GM10266 (cell line): ENCODE results near the gene ESR1.
"Not testable (repeated sequence)": the region's sequence is repeated elsewhere in the genome, so short reads cannot be mapped to it uniquely, and the experiment has no call there.

Source experiments
- DNase-seq: peaks from one replicate; pipeline ENCODE4 v3.0.0; 2012; ENCODE audit errors: extremely low spot score
- CTCF ChIP-seq: IDR thresholded peaks from 2 replicates; pipeline ENCODE4 v1.5.1; 2012; ENCODE audit warnings: mild to moderate bottlenecking, low read depth; ENCODE audit not compliant: control insufficient read depth, insufficient read depth; ENCODE audit errors: missing control alignments

Gene ESR1

GRCh38 chr6:152071318-152071717 lies 263.8 kb downstream of the ESR1 start:
- TF ChIP-seq CTCF, result no peak
- no peak for DNase-seq

GRCh38 chr6:152071843-152072242 lies 264.4 kb downstream of the ESR1 start:
- no peak for TF ChIP-seq CTCF
- DNase-seq, result no peak

- not testable (repeated sequence) for DNase-seq
These were observed 268.8 kb downstream of the ESR1 start for GRCh38 chr6:152076242-152076641.

DNA sequence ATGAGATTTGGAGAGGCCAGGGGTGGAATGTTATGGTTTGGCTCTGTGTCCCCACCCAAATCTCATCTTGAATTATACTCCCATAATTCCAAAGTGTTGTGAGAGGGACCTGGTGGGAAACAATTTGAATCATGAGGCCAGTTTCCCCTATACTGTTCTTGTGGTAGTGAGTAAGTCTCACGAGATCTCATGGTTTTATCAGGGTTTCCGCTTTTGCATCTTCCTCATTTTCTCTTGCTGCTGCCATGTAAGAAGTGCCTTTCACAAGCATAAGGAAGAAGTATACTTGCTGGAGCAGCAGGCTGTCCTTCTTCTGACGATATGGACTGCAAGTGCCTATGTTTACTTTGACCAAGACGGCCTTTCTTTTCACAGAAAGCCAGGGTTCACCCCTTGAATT lies 270.5 kb downstream of the ESR1 start:
- no peak for DNase-seq
- TF ChIP-seq CTCF, result no peak

DNA sequence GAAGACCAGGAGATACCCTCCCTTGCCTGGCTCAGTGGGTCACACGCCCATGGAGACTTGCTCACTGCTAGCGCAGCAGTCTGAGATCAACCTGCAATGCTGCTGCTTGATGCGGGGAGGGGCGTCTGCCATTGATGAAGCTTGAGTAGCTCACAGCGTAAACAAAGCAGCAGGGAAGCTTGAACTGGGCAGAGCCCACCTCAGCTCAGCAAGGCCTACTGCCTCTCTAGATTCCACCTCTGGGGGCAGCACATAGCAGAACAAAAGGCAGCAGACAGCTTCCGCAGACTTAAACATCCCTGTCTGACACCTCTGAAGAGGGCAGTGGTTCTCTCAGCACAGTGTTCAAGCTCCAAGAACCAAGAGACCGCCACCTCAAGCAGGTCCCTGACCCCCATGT lies 271.3 kb downstream of the ESR1 start:
- no peak for DNase-seq
- no peak for TF ChIP-seq CTCF

DNA sequence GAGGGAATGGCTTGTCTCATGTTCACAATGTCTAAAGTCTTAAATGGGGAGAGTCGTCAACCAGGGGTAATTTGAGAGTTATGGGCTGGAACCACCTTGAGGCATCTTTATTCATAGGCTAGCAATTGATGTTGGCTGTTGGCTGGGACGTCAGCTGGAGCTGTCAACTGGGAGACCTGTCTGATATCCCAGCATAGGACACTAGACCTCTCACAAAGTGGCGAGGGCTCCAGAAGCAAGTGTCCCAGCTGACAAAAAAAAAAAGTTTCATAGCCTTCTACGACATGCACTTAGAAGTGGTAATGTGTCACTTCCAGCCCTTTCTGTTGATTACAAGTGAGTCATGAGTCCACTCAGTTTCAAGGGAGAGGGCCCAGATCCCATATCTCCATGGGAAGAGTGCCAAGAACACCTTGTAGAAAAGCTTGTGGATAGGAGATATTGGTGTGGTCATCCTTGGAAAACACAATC lies 278.0 kb downstream of the ESR1 start:
- TF ChIP-seq CTCF, result no peak
- DNase-seq, result no peak

DNA sequence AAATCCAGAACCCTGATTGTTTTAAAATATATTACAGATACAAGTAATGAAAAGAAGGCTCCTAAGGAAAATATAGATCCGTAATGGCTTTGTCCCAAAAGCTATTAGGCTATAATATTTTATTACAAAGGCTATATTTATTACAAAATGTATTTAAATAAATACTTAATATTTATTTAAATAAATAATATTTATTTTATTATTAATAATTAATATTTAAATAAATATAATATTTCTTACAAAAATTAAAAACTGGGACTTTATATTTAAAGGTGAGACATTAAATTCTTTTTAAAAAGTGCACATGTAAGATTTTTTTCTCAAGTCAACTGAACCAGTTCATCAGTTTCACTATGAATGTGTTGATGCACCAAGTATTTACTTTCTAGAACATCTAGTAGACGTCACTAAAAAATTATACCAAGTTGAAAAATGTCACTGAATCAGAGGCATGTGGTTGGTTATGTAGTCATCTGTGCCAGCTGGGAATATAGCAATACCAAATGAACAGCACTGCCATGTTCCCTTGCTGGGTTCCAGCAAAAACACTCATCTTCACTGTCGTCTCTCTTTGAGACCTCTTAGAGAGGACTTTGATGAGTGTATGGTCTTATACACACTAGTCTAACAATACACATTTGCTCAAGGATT lies 278.9 kb downstream of the ESR1 start:
- TF ChIP-seq CTCF, result no peak
- no peak for DNase-seq

GRCh38 chr6:152087096-152087495 lies 279.6 kb downstream of the ESR1 start:
- TF ChIP-seq CTCF, result no peak
- no peak for DNase-seq
